ENCODE results near the gene MAP3K20.

DNA sequence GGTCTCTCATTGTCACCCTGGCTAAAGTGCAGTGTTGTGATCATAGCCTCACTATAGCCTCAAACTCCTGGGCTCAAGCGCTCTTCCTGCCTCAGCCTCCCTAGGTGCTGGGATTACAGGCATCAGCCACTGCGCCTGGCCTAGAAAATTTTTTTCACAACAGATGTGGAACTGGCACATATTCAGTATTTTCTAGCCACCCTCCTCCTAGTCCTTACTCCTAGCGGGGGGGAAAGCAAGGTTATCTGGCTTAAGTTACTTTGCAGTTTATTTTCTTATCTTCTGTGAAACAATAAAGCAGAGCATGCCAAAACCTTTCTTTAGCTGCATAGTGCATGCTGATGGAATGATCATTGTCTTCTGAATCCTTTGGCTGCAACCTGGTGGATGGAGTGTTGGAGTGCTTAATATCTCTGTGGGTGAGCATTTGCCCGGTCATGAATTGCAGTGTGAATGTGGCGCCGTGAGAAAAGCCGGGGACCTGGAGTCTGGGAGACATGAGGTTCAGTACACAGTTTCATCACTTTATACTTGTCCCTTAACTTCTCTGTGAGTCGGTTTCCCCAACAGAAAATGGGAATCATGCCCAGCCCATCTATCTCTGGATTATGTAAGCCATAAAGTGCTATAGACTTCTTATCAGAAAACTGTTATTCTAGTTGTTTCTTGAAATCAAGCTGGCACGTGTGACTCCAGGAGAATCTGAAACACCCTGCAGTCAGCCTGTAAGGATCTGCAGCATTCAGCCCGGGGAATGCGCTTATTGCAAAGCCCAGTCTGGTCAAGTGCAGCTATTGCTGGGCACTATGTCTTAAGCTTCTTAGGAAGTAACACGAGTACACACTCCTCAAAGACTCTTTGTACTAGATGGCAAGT lies 38.2 kb upstream of the MAP3K20 start:
- TF ChIP-seq, protein P1, sequence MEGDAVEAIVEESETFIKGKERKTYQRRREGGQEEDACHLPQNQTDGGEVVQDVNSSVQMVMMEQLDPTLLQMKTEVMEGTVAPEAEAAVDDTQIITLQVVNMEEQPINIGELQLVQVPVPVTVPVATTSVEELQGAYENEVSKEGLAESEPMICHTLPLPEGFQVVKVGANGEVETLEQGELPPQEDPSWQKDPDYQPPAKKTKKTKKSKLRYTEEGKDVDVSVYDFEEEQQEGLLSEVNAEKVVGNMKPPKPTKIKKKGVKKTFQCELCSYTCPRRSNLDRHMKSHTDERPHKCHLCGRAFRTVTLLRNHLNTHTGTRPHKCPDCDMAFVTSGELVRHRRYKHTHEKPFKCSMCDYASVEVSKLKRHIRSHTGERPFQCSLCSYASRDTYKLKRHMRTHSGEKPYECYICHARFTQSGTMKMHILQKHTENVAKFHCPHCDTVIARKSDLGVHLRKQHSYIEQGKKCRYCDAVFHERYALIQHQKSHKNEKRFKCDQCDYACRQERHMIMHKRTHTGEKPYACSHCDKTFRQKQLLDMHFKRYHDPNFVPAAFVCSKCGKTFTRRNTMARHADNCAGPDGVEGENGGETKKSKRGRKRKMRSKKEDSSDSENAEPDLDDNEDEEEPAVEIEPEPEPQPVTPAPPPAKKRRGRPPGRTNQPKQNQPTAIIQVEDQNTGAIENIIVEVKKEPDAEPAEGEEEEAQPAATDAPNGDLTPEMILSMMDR (IDR thresholded peaks at IDR 0.05; ENCODE audit: borderline replicate concordance, extremely low read depth, low read length, poor library complexity, severe bottlenecking): no peak
- no peak for TF ChIP-seq EZH2 (IDR thresholded peaks at IDR 0.05; ENCODE audit: borderline replicate concordance, low read depth, low read length, severe bottlenecking)

Measured in DND-41 (cell line).